ENCODE data around the gene GGT6.

GGT6 gene

DNA sequence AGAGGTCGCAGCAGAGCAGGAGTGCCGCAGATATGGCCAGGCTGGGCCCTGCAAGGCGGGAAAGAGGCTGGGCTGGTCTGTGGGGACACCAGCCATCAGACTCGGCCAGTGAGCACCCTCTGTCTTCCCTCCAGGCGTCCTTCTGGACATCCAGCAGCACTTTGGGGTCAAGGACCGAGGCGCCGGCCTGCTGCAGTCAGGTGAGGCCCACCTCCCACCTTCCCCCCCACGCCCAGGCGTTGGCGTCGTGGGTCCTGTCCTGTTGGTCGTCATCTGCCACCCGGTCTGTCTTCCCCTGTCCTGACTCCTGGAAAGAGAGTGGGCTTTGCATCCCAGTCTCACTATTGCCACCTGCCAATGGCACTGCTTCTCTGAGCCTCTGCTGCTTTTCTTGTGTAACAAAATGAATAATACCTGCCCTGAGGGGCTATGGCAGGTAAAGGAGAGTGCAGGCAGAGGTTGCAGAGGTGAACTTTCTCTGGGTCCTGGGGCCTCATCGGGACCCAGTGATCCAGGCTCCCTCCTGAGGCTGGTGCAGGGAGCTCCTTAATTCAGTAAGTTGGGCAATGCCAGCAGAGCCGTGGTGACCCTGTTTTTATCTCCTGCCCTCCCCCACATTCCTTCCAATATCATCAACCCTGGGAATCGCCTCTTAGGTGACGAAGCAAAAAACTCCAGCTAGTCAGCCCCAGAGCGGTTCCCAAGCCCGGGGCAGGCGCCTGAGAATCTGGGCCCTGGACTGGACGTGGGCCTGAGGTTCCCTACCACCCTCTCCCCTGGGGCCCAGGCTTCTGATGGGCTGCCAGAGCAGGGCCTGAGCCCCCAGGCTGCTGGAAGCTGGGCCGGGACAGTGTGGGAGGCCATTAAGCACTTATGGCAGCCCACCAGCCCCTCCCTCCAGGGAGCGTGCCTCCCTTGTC lies 47.0 kb downstream of the GGT6 start:
- Histone ChIP-seq H4K20me1 (ENCODE audit: insufficient read depth, low read length, poor library complexity, severe bottlenecking) (peaks cover 6% of the 10 kb centered on the region), H2AFZ (ENCODE audit: low read length) (no peak overlapping the region), H3K27me3 (ENCODE audit: insufficient read depth, low read length, poor library complexity, severe bottlenecking) (no peaks in the 10 kb centered on the region), H3K9me3 (ENCODE audit: insufficient read depth, low read depth, low read length) (no peaks in the 10 kb centered on the region), H3K9me2 (replicated peaks; ENCODE audit: low read depth, low read length) (no peaks in the 10 kb centered on the region), H3K9ac (ENCODE audit: low read depth, low read length, poor library complexity, severe bottlenecking) (no peak overlapping the region), H3F3A (ENCODE audit: low read depth) (no peaks in the 10 kb centered on the region), H3K4me3 (ENCODE audit: low read length, poor library complexity, severe bottlenecking) (no peak overlapping the region), H3K36me3 (ENCODE audit: insufficient read depth, low read length) (no peaks in the 10 kb centered on the region; the same call in 1 of the 2 replicates), H3K4me2 (ENCODE audit: low read depth, low read length, poor library complexity, severe bottlenecking) (no peak overlapping the region), H3K79me2 (ENCODE audit: insufficient read depth, low read length) (peaks cover 25% of the 10 kb centered on the region; the same call in 1 of the 2 replicates), H3K4me1 (ENCODE audit: insufficient read depth, low read length, poor library complexity, severe bottlenecking) (peaks cover 16% of the 10 kb centered on the region)
- TF ChIP-seq EZH2phosphoT487 (IDR thresholded peaks at IDR 0.05; ENCODE audit: borderline replicate concordance) = no peak
- TF ChIP-seq, protein P1, sequence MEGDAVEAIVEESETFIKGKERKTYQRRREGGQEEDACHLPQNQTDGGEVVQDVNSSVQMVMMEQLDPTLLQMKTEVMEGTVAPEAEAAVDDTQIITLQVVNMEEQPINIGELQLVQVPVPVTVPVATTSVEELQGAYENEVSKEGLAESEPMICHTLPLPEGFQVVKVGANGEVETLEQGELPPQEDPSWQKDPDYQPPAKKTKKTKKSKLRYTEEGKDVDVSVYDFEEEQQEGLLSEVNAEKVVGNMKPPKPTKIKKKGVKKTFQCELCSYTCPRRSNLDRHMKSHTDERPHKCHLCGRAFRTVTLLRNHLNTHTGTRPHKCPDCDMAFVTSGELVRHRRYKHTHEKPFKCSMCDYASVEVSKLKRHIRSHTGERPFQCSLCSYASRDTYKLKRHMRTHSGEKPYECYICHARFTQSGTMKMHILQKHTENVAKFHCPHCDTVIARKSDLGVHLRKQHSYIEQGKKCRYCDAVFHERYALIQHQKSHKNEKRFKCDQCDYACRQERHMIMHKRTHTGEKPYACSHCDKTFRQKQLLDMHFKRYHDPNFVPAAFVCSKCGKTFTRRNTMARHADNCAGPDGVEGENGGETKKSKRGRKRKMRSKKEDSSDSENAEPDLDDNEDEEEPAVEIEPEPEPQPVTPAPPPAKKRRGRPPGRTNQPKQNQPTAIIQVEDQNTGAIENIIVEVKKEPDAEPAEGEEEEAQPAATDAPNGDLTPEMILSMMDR (conservative IDR thresholded peaks at IDR 0.05; ENCODE audit: low read length) = no peak

- H3K9ac ChIP-seq (ENCODE audit: low read depth, low read length, poor library complexity, severe bottlenecking) = no peak overlapping the region
- peaks cover 35% of the 10 kb centered on the region; the same call in 1 of the 2 replicates for H3K79me2 ChIP-seq (ENCODE audit: insufficient read depth, low read length)
- H3K9me2 ChIP-seq (replicated peaks; ENCODE audit: low read depth, low read length) = no peaks in the 10 kb centered on the region
- TF ChIP-seq EZH2phosphoT487 (IDR thresholded peaks at IDR 0.05; ENCODE audit: borderline replicate concordance) = no peak
- H3F3A ChIP-seq (ENCODE audit: low read depth) = no peaks in the 10 kb centered on the region
- no peak overlapping the region for H3K4me3 ChIP-seq (ENCODE audit: low read length, poor library complexity, severe bottlenecking)
- no peak overlapping the region for H3K4me2 ChIP-seq (ENCODE audit: low read depth, low read length, poor library complexity, severe bottlenecking)
- peaks cover 21% of the 10 kb centered on the region for H3K4me1 ChIP-seq (ENCODE audit: insufficient read depth, low read length, poor library complexity, severe bottlenecking)
- no peaks in the 10 kb centered on the region; the same call in 1 of the 2 replicates for H3K36me3 ChIP-seq (ENCODE audit: insufficient read depth, low read length)
- H3K27me3 ChIP-seq (ENCODE audit: insufficient read depth, low read length, poor library complexity, severe bottlenecking) = no peaks in the 10 kb centered on the region
- H3K9me3 ChIP-seq (ENCODE audit: insufficient read depth, low read depth, low read length) = no peaks in the 10 kb centered on the region
- no peak overlapping the region for H2AFZ ChIP-seq (ENCODE audit: low read length)
- peaks cover 6% of the 10 kb centered on the region for H4K20me1 ChIP-seq (ENCODE audit: insufficient read depth, low read length, poor library complexity, severe bottlenecking)
Observed at GRCh38 chr17:4512156-4513112, 47.9 kb downstream of the GGT6 start.

- Histone ChIP-seq H3K79me2 (ENCODE audit: insufficient read depth, low read length) (peaks cover 45% of the 10 kb centered on the region; the same call in 1 of the 2 replicates), H4K20me1 (ENCODE audit: insufficient read depth, low read length, poor library complexity, severe bottlenecking) (peaks cover 6% of the 10 kb centered on the region), H3K36me3 (ENCODE audit: insufficient read depth, low read length) (no peaks in the 10 kb centered on the region; the same call in 1 of the 2 replicates), H3F3A (ENCODE audit: low read depth) (no peaks in the 10 kb centered on the region), H3K4me1 (ENCODE audit: insufficient read depth, low read length, poor library complexity, severe bottlenecking) (peaks cover 26% of the 10 kb centered on the region), H3K9ac (ENCODE audit: low read depth, low read length, poor library complexity, severe bottlenecking) (no peak overlapping the region), H3K9me2 (replicated peaks; ENCODE audit: low read depth, low read length) (no peaks in the 10 kb centered on the region), H3K4me3 (ENCODE audit: low read length, poor library complexity, severe bottlenecking) (no peak overlapping the region), H3K9me3 (ENCODE audit: insufficient read depth, low read depth, low read length) (no peaks in the 10 kb centered on the region), H2AFZ (ENCODE audit: low read length) (no peak overlapping the region), H3K27me3 (ENCODE audit: insufficient read depth, low read length, poor library complexity, severe bottlenecking) (no peaks in the 10 kb centered on the region), H3K4me2 (ENCODE audit: low read depth, low read length, poor library complexity, severe bottlenecking) (no peak overlapping the region)
- no peak for TF ChIP-seq EZH2phosphoT487 (IDR thresholded peaks at IDR 0.05; ENCODE audit: borderline replicate concordance)
- TF ChIP-seq, protein P1 (conservative IDR thresholded peaks at IDR 0.05; ENCODE audit: low read length) = no peak
Observed at GRCh38 chr17:4511199-4511932, 49.0 kb downstream of the GGT6 start.
